GM18498 (cell line): ENCODE results near the gene DNAI4.
"Not testable (repeated sequence)": the region's sequence is repeated elsewhere in the genome, so short reads cannot be mapped to it uniquely, and the experiment has no call there.

Experiments used
- ATAC-seq: cut with Tn5 transposase; IDR thresholded peaks from one replicate; pipeline ENCODE4 v1.9.1; 2021; ENCODE audit warnings: mild to moderate bottlenecking, moderate library complexity; ENCODE audit not compliant: unreplicated experiment

Gene DNAI4

GRCh38 chr1:66929146-66929688 is 4.6 kb upstream of the DNAI4 start:
- no peak for ATAC-seq

GRCh38 chr1:66927528-66927927 is 2.9 kb upstream of the DNAI4 start:
- no peak for ATAC-seq

- no peak for ATAC-seq
Measured at GRCh38 chr1:66925944-66926343, 1.3 kb upstream of the DNAI4 start.

DNA sequence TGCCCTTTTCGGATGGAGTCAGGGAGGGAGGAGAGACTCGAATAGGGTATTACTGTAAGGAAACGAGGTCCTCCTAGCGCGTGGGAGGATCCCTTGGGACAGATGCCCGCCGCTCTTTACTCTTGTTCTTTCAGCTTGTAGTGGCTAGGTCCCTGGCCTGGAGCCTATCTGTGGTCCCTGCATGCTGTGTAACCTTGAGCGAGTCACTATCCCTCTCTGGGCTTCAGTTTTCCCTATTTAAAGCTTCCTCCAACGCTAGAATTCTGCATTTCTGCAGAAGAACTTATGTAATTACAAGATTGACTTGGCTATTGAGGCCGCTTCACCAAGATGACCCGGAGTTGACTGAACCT is 878 bp upstream of the DNAI4 start:
- ATAC-seq, result peak; percentile 0

DNA sequence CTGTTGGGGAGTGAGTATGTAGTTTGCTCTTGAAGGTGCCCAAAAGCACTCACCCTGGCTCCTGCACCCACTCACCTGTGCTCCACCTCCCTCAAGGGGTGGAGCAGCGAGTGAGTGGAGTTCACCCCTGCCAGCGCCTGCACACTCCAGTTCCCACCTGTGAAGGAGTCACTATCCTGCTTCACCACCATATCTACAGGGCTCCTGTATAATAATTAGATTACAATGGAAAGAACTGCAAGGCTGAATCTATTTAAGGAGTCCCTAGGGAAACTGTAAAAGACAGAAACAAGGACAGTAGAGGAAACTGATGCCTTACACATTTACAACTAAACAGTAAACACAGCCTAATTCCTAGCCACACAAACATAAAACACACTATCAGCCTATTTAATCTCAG is 4.1 kb downstream of the DNAI4 start:
- no peak for ATAC-seq

DNA sequence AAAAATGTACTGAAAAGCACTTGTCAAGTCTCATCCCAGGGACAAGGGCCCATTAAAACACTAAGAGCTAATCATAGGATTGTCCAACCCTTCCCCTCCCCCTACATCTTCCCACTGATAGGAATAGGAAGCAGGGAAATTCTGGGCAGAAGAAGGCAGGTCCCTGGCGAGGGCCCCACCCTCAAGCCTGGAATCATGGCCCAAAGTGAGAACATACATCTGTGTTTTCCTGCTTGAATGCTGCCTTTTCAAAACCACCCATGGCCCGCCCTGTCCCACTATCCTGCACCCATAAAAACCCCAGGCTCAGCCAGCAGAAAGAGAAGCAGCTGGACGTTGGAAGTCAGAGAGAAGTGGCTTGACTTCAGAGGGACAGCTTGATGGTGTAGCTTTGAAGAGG is 4.8 kb downstream of the DNAI4 start:
- ATAC-seq, result no peak

DNA sequence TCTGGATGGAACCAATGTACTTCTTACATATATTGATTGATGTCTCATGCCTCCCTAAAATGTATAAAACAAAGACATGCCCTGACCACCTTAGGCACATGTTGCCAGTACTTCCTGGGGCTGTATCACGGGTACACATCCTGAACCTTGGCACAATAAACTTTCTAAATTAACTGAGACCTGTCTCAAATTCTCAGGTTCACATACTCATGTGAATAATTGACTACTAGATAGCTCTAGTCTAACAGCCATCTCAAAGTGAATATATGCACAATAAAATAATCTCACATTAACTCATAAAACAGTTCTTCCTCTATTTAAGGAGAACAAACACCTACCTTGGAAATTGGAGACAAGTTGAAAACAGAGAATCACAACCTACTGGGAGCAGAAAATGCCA is 5.6 kb downstream of the DNAI4 start:
- no peak for ATAC-seq

- ATAC-seq, result no peak
Measured at GRCh38 chr1:66917476-66917875, 7.2 kb downstream of the DNAI4 start.

- ATAC-seq, result no peak
Measured at GRCh38 chr1:66916320-66916719, 8.3 kb downstream of the DNAI4 start.

DNA sequence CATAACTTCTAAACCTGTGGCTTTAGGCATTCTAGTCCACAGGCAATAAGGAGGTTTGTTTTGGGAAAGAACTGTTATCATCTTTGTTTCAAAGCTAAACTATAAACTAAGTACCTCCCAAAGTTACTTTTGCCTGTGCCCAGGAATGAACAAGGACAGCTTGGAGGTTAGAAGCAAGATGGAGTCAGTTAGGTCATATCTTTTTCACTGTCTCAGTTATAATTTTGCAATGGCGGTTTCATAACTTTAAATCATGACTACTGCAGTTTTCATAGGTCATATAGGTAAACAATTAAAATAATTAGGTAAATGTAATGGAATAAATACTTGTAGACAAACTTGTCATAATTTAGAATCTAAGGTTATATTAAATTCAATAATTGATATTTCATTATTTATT is 9.5 kb downstream of the DNAI4 start:
- not testable (repeated sequence) for ATAC-seq

GRCh38 chr1:66893712-66894111 is 30.9 kb downstream of the DNAI4 start:
- no peak for ATAC-seq

DNA sequence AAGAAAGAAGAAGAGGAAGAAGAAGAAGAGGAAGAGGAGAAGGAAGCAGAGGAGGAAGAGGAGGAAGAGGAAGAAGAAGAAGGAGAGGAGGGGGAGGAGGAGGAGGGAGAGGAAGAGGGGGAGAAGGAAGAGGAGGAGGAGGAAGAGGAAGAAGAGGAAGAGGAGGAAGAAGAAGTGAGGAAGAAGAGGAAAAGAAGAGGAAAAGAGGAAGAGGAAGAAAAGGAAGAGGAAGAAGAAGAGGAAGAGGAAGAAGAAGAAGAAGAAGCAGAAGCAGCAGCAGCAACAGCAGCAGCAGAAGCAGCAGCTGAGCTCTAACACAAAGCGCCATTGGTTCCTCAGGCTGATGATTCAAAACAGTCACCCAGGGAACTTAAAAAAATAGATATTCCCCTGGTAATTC is 34.0 kb downstream of the DNAI4 start:
- no peak for ATAC-seq

DNA sequence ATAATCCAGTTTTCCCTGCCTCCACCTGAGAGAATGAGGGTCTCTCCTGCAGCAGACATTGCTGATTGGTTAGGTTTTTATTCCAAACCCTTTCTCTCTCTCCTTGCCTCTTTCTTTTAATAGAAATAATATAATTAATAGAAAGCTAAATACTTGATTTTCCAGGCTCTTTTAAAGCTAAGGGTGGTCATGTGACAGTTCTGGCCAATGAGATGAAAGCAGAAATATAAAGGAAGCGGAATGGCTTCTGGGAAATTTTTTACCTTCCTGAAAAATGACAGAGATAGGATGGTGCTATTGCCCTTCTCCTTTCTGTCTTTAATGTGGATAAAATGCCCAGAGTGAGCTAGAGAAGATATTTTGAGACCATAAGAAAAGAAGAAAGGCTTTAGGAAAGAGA is 35.6 kb downstream of the DNAI4 start:
- no peak for ATAC-seq

DNA sequence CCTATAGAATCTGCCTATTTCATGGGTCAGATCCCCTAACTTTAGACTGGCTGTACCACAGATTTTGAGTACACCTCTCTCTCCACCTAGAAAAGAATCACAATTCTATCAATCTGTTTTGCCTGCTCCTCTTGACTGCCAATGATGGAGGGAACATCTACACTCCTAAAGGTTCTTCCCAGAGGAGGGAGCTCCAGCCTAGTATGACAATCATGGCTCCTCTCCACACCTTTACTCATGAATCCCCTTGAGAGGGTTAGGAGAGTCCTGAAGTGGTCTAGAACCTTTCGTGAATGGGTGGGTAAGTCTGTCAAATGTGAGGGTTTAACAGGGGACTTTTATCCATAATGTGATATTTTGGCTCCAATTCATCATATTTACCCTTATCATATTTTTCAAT is 48.0 kb downstream of the DNAI4 start:
- no peak for ATAC-seq

- no peak for ATAC-seq
Measured at GRCh38 chr1:66873111-66873510, 51.5 kb downstream of the DNAI4 start.

- ATAC-seq, result not testable (repeated sequence)
Measured at GRCh38 chr1:66872024-66872423, 52.6 kb downstream of the DNAI4 start.

DNA sequence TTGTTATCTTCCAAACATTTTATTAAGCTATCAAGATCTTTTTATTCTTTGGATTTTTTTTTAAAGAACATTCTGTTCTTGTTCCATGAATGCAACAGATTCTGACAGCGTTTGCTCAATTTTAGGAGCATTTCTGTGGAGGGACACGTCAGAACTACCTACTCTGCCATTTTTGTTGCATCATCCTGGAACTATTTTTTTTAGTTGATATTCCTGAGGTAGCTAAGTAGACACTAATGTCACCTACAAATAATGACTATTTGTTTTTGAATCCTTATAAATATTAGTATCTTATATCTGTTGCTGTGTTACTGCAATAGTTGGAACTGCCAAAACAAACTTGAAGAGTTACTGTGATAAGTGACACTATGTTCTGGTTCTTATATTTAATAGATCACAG is 57.2 kb downstream of the DNAI4 start:
- no peak for ATAC-seq

- no peak for ATAC-seq
Measured at GRCh38 chr1:66860529-66860928, 64.1 kb downstream of the DNAI4 start.

DNA sequence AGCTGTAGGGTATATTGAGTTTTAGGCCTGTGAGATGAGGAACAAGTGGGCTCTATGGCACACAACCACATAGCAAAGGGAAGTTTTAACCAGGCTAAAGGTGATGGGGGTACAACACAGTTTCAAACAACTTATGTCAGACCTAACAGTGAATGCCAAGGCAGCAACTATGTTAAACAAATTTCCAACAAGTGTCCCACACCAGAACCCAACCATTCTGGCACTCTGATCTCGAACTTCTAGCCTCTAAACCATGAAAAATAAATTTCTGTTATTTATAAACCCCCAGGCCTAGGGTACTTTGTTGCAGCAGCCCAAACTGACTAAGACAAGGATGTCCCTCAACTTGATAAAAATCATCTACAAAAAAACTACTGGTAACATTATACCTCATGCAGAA is 71.3 kb downstream of the DNAI4 start:
- ATAC-seq, result no peak

- ATAC-seq, result no peak
Measured at GRCh38 chr1:66852870-66853269, 71.8 kb downstream of the DNAI4 start.

DNA sequence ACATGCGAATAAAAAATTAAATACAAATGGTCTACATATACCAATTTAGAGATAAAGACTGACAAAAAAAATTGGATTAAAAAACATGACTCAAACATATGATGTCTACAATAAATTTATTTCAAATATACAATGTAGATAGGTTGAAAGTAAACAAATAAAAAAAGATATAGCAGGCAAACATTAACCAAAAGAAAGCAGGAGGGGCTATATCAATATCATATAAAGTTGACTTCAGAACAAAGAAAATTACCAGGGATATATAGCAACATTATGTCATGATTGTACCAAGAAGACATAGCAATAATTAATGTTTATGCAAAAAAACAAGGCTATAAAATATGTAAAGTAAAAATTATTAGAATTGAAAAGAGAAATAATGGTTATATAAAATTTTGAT is 73.7 kb downstream of the DNAI4 start:
- no peak for ATAC-seq

- ATAC-seq, result no peak
Measured at GRCh38 chr1:66848193-66848592, 76.5 kb downstream of the DNAI4 start.

GRCh38 chr1:66840929-66841328 is 83.7 kb downstream of the DNAI4 start:
- ATAC-seq, result no peak

DNA sequence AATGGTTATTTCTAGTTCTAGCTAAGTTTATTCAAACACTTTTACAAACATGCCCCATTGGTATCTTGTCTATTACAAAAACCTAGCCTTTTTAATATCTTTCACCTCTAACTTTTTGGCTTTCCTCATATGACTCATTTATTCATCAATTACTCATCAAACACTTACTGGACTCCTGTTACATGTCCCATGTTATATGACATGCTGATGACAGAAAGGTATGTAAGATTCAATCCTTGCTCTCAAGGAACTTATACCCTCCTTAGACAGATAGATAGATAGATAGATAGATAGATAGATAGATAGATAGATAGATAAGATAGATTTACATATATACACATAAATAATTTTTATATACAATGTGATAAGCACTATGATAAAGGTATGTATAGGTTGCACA is 89.7 kb downstream of the DNAI4 start:
- no peak for ATAC-seq
